HG03139 (cell line): Measurements from ENCODE around the gene UBAP2.

Experiments
- ATAC-seq: cut with Tn5 transposase; IDR thresholded peaks from one replicate; pipeline ENCODE4 v1.9.1; 2021; ENCODE audit not compliant: unreplicated experiment

UBAP2 gene

DNA sequence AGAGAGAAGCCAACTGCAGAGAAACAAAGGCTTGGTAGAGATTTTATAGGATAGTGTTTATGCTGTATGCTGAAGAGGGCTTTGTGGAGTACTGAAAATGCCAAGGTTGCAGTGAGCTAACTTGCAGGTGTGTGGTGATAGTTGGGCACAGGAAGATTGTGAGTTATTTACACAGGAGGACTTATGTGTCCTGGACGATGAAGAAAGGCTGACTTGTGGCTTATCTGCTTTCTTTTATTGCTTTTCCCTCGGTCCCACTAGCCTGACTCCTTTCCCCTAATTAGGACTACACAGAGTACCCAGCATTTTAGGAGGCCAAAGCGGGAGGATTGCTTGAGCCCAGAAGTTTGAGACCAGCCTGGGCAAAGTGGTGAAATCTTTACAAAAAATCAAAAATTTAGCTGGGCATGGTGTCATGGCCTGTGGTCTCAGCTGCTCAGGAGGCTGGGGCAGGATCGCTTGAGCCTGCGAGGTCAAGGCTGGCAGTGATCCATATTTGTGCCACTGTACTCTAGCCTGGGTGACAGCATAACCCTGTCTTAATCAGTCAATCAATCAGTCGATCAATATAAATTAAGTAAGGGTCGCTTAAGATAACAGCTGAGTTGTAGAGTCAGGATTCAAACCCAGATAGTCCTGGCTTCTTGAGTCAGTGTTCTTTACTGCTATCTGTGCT lies 169.9 kb downstream of the UBAP2 start:
- no peak for ATAC-seq

- no peak for ATAC-seq
Observed at GRCh38 chr9:33877727-33878489, 170.8 kb downstream of the UBAP2 start.
